HG02852 (cell line): Measurements from ENCODE around the gene CBLC.

Experiments
- ATAC-seq: cut with Tn5 transposase; IDR thresholded peaks from one replicate; pipeline ENCODE4 v1.9.1; 2021; ENCODE audit warnings: mild to moderate bottlenecking, moderate library complexity; ENCODE audit not compliant: unreplicated experiment

CBLC gene

DNA sequence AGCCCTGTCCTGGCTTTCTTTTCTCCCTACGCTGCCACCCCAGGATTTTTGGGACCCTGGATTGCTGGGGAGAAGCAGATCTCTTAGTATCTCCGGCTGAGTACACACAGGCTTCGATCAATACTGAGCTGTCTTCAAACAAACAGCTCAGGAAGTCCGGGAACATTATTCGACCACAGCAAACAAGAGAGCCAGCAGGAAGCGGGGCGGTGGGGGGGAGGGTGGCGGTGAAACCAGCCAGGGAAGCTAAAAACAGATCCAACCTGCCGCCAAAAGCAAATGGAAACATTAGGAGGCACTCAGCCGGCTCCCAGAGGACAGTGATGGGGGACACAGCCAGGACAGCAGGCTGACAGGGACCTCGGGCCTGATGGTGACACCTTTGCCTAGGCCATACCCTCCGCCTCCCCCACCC, 19.0 kb downstream of the CBLC start:
- no peak for ATAC-seq

DNA sequence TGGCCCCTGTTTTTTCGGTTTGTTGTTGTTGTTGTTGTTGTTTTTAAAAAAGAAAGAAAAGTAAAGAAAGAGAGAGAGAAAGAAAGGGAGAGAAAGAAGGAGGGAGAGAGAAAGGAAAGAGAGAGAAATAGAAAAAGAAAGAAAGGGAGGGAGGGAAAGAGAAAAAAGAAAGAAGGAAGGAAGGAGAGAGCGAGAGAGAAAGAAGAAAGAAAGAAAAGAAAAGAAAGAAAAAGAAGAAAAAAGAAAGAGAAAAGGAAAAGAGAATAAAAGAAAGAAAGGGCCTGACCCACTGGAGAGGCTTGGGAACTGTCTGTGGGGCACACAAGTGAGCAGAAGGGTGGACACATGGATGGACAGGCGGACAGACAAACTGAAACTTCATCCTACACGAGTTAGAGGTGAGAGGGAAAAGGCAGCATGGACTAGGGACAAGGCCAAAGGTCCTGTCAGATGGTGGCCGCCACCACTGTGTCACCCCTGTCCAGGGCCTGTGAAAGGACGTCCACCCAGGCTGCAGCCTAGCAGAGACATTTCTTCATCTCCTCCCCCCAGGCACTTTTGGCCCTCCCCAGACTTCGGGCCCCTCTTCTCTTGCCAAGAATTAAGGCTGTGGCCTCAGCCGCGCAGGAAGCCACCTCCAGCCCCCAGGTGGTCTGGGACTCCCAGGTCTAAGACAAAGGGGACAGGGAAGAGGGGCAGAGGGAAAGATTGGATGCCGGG, 22.1 kb downstream of the CBLC start:
- no peak for ATAC-seq

DNA sequence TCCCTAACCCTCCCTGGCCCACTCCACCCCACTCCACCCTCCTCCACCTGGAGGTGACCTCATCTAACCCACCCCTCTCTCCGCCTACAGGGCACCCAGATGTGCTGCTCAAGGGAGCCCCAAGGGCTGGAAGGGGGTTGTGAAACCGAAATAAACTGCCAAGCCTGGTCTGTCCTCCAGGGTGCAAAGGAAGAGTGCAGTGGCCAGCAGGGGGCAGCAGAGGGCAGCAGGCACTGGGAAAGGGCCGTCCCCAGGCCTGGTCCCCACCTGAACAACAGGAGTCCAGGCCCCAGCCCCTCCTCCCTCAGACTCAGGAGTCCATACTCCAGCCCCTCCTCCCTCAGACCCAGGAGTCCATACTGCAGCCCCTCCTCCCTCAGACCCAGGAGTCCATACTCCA, 22.8 kb downstream of the CBLC start:
- ATAC-seq, result no peak

DNA sequence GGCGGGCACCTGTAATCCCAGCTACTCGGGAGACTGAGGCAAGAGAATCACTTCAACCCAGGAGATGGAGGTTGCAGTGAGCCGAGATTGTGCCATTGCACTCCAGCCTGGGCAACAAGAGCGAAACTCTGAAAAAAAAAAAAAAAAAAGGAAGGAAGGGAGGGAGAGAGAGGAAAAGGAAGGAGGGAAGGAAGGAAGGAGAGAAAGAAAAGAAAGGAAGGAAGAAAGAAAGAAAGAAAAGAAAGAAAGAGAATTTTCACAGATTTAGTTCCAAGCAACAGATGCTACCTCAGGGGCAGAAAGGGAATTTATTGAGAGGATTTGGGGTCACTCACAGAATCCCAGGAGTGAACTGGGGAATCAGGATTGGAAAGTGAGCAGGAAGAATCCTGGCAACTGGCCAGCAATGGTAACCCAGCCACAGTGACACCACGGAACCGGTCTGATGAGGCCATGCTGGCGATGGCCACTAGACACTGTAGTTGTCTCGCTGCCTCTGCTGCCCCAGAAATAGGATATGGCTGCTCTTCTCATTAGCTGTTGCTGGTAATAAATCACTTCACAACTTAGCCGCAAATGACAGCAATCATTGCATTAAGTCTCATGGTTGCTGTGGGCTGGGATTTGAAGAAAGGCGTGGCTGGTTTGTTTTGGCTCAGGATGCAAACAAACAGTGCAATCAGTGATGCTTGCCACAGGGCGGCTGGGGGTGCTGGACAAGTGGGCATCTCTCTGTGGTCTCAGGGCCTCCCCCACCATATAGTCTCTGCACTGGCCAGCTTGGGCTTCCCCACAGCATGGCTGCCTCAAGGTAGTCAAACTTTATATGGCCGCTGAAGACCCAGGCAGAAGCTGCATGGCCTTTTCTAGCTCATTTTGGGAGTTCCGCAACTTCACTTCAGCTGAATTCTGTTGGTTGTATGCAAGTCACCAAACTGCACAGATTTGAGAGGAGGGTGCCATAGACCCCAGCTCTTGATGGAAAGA, 26.0 kb downstream of the CBLC start:
- no peak for ATAC-seq

DNA sequence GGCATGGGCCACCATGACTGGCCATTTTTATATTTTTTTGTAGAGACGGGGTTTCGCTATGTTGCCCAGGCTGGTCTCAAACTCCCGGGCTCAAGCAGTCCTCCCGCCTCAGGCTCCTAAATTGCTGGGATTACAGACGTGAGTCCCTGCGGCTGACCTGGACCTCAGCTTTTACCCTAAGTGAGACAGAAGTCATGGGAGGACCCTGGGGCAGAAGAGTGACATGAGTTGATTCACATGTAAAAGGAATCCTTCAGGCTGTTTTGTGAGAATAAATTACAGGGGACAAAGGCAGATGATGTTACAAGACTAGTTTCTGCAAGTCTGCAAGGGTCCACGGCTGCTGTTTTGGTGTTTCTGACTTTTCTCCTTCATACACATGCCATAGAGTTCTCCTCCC, 28.6 kb downstream of the CBLC start:
- ATAC-seq, result no peak

DNA sequence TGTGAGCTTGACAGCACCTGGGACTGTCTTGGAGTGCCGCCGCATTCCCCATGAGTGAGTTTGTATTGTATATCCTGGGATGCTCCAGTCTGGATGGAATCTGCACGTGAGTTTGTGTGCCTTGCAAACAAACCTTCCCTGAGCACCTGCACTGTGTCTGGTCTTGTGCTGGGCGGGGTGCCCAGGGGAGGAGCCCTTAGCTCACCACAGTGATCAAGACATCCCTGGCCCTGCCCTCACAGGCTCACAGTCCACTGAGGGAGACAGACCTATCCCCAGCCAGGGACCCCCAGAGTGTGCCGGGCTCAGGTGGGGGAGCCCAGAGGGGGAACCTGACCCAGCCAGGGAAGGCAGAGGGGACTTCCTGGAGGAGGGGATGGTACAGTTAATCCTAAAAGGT, 29.5 kb downstream of the CBLC start:
- no peak for ATAC-seq

DNA sequence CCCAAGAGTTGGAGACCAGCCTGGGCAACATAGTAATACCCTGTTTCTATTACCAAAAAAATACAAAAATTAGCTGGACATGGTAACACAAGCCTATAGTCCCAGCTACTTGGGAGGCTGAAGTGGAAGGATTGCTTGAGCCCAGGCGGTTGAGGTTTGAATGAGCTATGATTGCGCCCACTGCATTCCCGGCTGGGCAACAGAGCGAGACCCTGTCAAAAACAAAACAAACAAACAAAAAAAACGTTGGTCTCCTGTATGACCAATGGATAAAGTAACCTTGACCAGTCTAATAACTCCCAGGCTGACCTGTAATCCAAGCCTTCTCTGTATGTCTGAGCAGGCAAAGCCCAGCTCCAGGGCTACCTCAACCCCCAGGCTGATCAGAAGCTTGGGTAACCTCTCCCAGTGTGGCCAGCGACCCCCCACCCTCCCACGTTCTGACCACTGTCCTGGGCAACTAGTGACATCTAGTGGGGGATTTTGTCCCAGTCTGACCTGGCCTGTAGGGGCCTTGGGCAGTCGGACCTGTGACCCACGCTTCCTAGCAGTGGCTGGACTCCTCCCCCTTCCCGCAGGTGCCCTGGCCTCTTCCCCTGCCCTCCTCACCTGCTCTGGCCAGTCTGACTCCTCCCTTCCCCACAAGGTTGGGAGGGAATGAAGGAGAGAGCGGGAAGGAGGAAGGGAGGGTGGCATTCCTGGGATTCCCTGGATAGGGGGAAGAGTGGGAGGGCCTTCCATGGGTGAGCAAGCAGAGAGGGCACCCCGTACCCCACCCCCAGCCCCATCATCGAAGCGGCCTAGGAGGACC, 30.2 kb downstream of the CBLC start:
- no peak for ATAC-seq

DNA sequence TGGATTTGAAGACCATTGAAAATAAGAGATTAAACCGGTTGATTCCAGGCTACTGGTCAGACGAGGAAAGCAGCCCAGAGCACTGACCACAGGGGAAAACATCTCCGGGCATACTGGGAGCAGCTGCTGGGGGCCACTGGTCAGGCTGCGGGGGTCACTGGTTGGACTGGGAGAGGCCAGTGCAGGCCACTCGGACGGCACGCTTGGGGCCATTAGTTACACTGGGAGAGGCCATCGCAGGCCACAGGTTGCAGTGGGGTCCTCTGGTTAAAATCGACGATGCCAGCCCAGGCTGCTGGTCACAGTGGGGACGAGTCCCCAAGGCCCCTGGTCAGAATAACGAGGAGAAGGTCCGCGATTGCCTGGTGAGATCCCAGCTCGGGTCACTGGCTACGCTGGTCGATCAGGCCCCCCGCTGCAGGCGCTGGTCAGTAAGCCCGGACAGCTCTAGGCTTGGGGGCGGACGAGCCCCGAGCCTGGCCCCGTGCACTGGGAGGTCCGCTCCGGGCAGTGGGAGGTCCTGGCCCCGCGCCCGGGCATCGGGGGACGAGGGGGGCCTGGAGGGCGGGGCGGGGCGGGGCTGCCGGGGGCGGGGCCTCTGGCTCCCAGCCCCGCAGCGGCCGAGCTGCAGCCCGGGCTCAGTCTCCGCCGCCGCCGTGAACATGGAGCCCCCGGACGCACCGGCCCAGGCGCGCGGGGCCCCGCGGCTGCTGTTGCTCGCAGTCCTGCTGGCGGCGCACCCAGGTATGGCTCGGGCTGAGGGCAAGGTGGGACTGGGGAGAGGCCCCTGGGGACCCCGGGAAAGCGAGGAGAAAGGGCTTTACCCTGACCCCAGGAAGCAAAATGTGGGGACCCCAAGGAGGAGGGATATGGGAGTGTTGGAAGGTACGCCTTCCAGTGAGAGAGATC, 31.0 kb downstream of the CBLC start, which contains the start of gene BCAM:
BCAM (plus strand) TSS at position 641 of the 909 bp plus-strand sequence; CDS start at position 663, 22 bp downstream.
- ATAC-seq, result no peak

DNA sequence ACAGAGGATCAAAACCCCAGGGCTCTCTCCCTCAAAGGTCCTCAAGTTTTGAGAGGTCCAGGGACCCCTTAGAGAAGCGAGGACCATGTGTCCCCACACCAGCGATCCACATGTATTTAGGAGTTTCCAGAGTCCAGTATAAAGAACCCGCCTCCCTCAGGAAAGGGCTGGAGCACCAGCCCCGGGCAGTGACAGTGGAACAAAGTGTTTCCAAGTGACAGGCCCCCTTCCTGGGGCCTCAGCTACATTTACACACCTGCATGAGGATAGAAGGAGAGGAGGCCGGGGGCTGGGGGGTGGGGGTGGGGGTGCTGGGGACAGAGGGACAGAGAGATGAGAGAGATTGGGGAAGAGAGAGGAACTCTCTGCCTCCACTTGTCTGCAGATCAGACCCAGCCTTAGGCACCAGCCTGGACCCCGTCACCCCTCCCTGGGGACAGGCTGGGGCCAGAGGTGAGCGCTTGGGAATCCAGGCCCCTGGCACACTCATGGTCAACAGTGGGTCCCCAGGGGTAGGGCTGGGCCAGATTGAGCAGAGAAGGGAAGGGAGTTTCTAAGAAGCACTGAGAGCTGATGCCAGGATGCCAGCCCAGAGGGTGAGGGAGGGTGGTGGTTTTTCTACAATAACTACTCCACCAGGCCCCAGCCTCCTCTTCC, 32.0 kb downstream of the CBLC start:
- no peak for ATAC-seq

DNA sequence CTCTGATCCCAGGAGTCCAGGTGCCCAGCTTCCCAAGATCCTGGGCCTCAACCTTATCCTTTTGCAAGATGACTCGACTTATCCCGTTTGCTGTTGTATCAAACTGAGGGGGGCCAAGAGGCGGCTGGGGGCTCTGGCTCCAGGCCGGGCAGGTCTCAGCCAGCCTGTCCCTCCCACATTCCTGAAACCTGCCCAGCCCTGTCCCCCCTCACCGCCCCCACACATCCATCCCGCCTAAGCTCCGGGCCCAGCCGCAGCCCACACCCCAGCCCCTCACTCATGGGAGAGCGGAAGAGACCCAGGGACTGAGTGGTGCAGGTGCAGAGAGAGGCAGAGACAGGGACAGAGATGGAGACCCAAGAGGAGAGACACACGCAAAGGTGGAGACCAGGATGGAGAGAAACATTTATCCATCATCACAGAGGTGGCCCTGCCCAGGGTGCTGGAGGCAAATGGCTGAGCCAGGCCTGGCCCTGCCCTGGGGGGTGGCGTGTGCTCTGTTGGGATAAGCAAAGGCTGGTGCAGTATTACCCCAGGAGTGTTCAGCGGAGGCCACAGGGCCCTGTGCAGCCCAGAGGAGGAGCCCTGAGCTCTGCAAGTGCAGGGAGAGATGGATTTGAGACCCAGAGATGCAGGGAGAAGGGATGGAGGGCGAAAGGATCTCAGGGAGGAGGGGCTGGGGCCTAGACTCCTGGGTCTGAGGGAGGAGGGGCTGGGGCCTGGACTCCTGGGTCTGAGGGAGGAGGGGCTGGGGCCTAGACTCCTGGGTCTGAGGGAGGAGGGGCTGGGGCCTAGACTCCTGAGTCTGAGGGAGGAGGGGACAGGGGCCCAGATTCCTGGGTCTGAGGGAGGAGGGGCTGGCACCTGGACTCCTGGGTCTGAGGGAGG, 32.8 kb downstream of the CBLC start:
- no peak for ATAC-seq

DNA sequence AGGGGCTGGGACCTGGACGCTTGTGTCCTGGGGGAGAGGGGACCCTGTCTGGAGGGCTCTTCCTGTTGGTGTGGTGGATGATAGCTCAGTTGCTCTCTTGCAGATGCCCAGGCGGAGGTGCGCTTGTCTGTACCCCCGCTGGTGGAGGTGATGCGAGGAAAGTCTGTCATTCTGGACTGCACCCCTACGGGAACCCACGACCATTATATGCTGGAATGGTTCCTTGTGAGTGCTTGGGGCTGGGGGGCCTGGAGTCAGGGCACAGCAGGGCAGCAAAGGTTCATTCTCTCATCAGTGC, 33.4 kb downstream of the CBLC start:
- ATAC-seq, result no peak

DNA sequence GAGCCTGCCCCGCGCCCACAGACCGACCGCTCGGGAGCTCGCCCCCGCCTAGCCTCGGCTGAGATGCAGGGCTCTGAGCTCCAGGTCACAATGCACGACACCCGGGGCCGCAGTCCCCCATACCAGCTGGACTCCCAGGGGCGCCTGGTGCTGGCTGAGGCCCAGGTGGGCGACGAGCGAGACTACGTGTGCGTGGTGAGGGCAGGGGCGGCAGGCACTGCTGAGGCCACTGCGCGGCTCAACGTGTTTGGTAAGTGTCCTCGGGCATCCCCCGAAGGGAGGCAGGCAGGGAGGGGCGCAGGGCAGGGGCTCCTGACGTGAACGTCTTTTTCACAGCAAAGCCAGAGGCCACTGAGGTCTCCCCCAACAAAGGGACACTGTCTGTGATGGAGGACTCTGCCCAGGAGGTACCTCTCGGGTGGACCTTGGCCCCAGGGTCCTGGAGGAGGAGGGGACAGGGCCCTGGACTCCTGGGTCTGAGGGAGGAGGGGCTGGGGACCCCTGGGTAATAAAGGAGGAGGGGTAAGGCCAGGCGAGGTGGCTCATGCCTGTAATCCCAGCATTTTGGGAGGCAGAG, 34.5 kb downstream of the CBLC start:
- no peak for ATAC-seq

DNA sequence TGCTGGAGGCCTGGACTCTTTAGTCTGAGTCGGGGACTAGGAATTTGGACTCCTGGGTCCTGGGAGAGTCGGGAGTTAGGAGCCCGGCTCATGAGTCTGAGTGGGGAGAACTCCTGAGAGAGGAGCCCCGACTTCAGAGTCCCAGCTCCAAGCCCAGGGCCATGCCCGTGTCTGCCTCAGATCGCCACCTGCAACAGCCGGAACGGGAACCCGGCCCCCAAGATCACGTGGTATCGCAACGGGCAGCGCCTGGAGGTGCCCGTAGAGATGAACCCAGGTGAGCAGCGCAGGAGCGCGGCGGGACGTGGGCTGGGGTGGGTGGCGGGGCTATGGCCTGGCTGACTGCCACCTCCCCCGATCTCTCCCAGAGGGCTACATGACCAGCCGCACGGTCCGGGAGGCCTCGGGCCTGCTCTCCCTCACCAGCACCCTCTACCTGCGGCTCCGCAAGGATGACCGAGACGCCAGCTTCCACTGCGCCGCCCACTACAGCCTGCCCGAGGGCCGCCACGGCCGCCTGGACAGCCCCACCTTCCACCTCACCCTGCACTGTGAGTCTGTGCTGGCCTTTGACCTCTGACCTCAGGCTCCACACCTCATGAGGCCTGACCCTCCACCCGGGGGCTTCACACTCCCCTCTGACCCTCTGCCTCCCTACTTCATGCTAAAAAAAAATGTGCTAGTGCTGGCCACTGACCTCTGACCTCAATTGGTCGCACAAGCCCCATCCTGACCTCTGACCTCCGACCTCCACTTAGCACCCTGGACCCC, 35.6 kb downstream of the CBLC start:
- no peak for ATAC-seq

DNA sequence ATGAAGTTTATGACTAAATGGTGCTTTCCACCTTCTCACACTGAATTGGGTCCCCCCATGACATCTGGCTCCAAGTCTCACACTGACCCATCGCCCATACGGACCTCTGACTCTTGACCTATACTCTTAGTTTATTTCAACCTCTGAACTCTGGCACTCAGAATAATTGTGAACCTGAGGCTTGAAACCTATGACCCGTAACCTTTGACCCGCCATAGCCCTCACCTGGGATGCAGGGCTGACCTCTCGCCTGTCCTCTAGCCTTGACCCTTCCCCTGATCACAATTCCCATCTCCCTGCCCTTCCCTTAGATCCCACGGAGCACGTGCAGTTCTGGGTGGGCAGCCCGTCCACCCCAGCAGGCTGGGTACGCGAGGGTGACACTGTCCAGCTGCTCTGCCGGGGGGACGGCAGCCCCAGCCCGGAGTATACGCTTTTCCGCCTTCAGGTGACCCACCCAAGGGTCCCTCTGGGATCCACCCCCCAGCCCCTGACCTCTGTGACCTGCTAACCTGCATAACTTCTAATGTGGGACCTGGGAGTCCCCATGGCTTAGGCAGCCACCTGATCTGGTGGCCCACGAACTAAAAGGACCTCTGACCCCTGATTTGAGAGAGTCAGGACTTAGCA, 36.3 kb downstream of the CBLC start:
- ATAC-seq, result no peak

DNA sequence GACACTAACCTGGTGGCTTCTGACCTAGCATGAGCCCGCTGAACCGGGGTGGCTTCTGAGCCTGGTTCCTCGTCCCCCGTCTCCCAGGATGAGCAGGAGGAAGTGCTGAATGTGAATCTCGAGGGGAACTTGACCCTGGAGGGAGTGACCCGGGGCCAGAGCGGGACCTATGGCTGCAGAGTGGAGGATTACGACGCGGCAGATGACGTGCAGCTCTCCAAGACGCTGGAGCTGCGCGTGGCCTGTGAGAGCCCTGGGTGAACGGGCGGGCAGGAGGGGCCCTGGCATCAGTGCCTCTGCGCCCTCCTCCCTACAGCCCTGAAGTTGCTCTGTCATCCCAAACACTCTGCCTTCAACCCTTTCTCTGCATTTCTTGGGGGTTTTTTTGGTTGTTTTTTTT, 36.8 kb downstream of the CBLC start:
- ATAC-seq, result no peak

DNA sequence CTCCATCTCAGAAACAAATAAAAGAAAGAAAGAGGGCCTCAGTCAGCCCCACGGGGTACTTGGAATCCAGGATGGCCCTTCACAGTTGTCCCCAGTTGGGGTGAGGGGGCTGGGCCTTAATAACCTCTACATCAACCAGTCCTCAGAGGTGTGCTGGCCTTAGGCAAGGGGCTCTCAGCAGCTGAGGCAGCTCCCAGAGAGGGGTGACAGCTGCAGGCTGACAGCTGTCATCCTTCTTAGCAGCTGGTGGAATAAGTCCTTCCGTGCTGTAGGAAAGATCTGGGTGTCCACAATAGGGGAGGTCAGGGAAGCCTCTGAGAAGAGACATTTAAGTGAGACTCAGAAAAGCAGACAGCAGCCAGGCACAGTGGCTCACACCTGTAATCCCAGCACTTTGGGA, 38.6 kb downstream of the CBLC start:
- no peak for ATAC-seq

DNA sequence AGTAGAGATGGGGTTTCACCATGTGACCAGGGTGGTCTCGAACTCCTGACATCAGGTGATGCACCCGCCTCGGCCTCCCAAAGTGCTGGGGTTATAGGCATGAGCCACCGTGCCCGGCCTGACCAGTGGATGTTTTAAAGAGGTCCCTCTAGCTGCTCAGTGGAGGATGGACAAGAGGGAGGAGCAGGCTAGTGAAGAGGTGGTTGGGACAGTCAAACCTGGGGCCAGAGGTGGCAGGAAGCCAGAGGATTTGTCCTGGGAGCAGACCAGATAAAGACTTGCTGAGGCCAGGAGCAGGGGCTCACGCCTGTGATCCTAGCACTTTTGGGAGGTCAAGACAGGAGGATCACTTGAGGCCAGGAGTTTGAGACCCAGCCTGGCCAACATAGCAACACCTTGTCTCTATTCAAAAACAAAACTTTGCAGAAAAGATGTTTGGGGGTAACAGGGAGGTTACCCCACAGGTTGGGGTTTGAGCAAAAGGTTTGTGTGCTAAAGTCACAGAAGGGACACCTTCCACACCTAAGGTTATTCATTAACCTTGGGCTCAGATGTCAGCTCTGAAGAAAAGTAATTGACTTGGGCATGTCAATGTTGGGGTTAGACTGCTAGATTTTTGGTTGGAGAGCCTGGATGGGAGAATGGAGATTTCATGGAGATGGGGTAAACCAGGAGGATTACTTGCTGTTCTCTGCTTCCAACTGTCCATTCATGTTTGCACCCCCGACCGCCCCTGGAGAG, 40.2 kb downstream of the CBLC start:
- no peak for ATAC-seq
